ENCODE results near the gene ABCC1. TPM values are rescaled to one million over a fixed set of nuclear protein-coding genes. Genes with fewer than 3 reads are reported as not detected.

ABCC1 gene
- total and polyA plus RNA-seq, 2 of the 4 experiments (the other 2 are of a cell fraction): 39.4 to 66.0 TPM

DNA sequence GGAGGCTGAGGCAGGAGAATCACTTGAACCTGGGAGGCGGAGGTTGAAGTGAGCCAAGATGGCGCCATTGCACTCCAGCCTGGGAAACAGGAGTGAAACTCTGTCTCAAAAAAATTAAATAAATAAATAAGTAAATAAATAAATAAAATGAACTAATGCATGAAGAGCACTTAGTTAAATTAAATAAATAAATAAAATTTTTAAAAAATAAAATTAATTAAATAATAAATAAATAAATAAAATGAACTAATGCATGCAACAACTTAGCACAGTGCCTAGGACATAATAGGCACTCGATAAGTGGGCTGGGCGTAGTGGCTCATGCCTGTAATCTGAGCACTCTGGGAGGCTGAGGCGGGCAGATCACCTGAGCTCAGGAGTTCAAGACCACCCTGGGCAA is 45.5 kb upstream of the ABCC1 start:
- dilution Hi-C loops (cut with HindIII; ENCODE audit: low sequenced_read_pairs, unreplicated experiment) (no loop called here), in situ Hi-C loops (cut with MboI; ENCODE audit: low sequenced_read_pairs) (no loop called here), intact Hi-C loops (cut with micrococcal nuclease) (no loop called here)
- H4K8ac ChIP-seq (ENCODE audit: low read depth in 2 of 2, low read length in 2 of 2): no peak overlapping the region
- peaks cover 7% of the 10 kb centered on the region for H3K4me1 ChIP-seq (ENCODE audit: control insufficient read depth, insufficient read depth, low read length)
- H2AFZ ChIP-seq (replicated peaks; ENCODE audit: low read length, poor library complexity): no peak overlapping the region
- H3K4ac ChIP-seq (ENCODE audit: low read depth, low read length): no peak overlapping the region
- no peak overlapping the region for H2BK20ac ChIP-seq (ENCODE audit: low read depth, low read length)
- H3K9me1 ChIP-seq (ENCODE audit: insufficient read depth, low read length): peaks cover 10% of the 10 kb centered on the region; the same call in 1 of the 2 replicates
- ATAC-seq (ENCODE audit: low read depth) (no peak), DNase-seq (no peak)
- ChIA-PET CTCF (no interaction called here), POLR2A (ENCODE audit: unreplicated experiment) (no interaction called here)
- H2BK120ac ChIP-seq (ENCODE audit: low read depth, low read length): no peak overlapping the region
- TF ChIP-seq SMC3 (IDR thresholded peaks at IDR 0.05; ENCODE audit: low read depth, low read length): no peak
- no peak for TF ChIP-seq POLR2A (IDR thresholded peaks at IDR 0.05; ENCODE audit: low read depth, low read length)
- TF ChIP-seq RCOR1 (IDR thresholded peaks at IDR 0.05; ENCODE audit: insufficient replicate concordance, low read length): no peak
- no peak overlapping the region for H3K4me3 ChIP-seq (ENCODE audit: insufficient read depth, low read depth, low read length)
- no peak overlapping the region for H3K14ac ChIP-seq (replicated peaks; ENCODE audit: low read depth, low read length)
- no peak overlapping the region for H3K9ac ChIP-seq (ENCODE audit: low read depth, low read length)
- no peak overlapping the region for H3K27ac ChIP-seq (ENCODE audit: insufficient read depth, low read length)
- BruUV-seq (replicated peaks): no TSS peak
- no peak overlapping the region for H2AK9ac ChIP-seq (replicated peaks; ENCODE audit: low read depth, low read length, poor library complexity)
- H4K5ac ChIP-seq (ENCODE audit: low read depth, low read length): no peak overlapping the region
- no peaks in the 10 kb centered on the region for H3K9me3 ChIP-seq (ENCODE audit: control insufficient read depth, insufficient read depth, low read length)
- no peak overlapping the region for H2BK5ac ChIP-seq (ENCODE audit: low read depth, low read length, poor library complexity, severe bottlenecking)
- no peak overlapping the region for H3K4me2 ChIP-seq (ENCODE audit: low read depth, low read length)
- no peaks in the 10 kb centered on the region for H3K36me3 ChIP-seq (ENCODE audit: control insufficient read depth, insufficient read depth, low read length)
- no peak overlapping the region for H2AK5ac ChIP-seq (ENCODE audit: low read depth, low read length)
- no peak overlapping the region for H3K18ac ChIP-seq (ENCODE audit: low read depth, low read length)
- H3K56ac ChIP-seq (ENCODE audit: extremely low read depth, insufficient read depth, low read length): no peak overlapping the region
- H2BK15ac ChIP-seq (ENCODE audit: low read depth, low read length): no peak overlapping the region
- no peaks in the 10 kb centered on the region for H3K27me3 ChIP-seq (ENCODE audit: control insufficient read depth, insufficient read depth, low read length)
- no CpG with 5 or more reads among the region's 5 CpGs for WGBS, 2 experiments (ENCODE audit: extremely low coverage in 2 of 2, insufficient read length in 1 of 2)
- H4K20me1 ChIP-seq (ENCODE audit: insufficient read depth, low read length): no peaks in the 10 kb centered on the region
- no peak overlapping the region for H3K23ac ChIP-seq (ENCODE audit: low read depth, low read length)
- H4K91ac ChIP-seq (ENCODE audit: insufficient read depth, low read depth, low read length): no peak overlapping the region
- no peaks in the 10 kb centered on the region for H3K79me1 ChIP-seq (ENCODE audit: low read depth in 1 of 2, low read length in 2 of 2)

All from IMR-90 (cell line).